Pancreas (tissue), 10 donors: ENCODE measurements around the gene AGAP9. TPM values are rescaled to one million over a fixed set of nuclear protein-coding genes. Genes with fewer than 3 reads are reported as not detected.
"Not testable (repeated sequence)": the region's sequence is repeated elsewhere in the genome, so short reads cannot be mapped to it uniquely, and the experiment has no call there.

Experiments
- ATAC-seq, 4 donors: fragments of 200-7000 bp; cut with Tn5 transposase; one replicate each; pipeline versions ENCODE4 v1.8.0 to v1.9.1; 2020; ENCODE audit warnings: mild to moderate bottlenecking in 4 of 4, moderate library complexity in 4 of 4
- DNase-seq, 6 donors: peaks; one replicate each; pipeline ENCODE4 v3.0.0-alpha.2; 2020
- FAIRE-seq: peaks from 2 replicates; lab custom pipeline; 2012; peaks lifted over from hg19 to GRCh38; lab: Jason Lieb, UNC
- H3K27ac ChIP-seq, 4 donors: fragments of 200-600 bp; sonication (generic); 1 replicate in 3 of 4; 2 replicates in 1 of 4; pipeline versions ENCODE4 v1.5.0 to v1.8.0; 2020
- H3K27me3 ChIP-seq, 4 donors: fragments of 200-600 bp; one replicate each; pipeline ENCODE4 v1.8.0; 2021
- H3K36me3 ChIP-seq, 3 donors: fragments of 200-600 bp; sonication (generic) in 1 of 3; one replicate each; pipeline versions ENCODE4 v1.5.0 to v1.8.0; 2020 to 2021
- H3K4me1 ChIP-seq, 3 donors: fragments of 200-600 bp; one replicate each; pipeline ENCODE4 v1.8.0; 2021
- H3K4me3 ChIP-seq, 4 donors: fragments of 200-600 bp; sonication (generic) in 2 of 4; one replicate each; pipeline versions ENCODE4 v1.5.0 to v1.8.0; 2020 to 2021
- H3K9me3 ChIP-seq, 4 donors: fragments of 200-600 bp; one replicate each; pipeline ENCODE4 v1.8.0; 2021
- WGBS, 2 donors: extraction: QIAGEN DNeasy Blood & Tissue Kit; methylation state at CpG; one replicate each; pipeline ENCODE4 v1.1.7; 2013; 5-methylcytosine and 5-hydroxymethylcytosine counted together
- intact Hi-C, 3 donors: fragments of 100-400 bp; cut with DNase I; formaldehyde crosslinking; loops; one replicate each; pipeline versions ENCODE4 v1.11.1 to v1.14.2; 2022
- polyA plus RNA-seq, 2 donors: library from polyadenylated mRNA; stranded (reverse); fragments of 200-250 nt; gene quantifications; one replicate each; pipeline ENCODE4 v1.2.3, GENCODE V29; 2013
- total RNA-seq, 6 donors: library from RNA; stranded (reverse); fragmentation: NEBNext Ultra II Directional in 4 of 6; extraction: Animal tissue kit (Norgen Biotek cat#: 25700) in 4 of 6; gene quantifications; one replicate each; pipeline versions ENCODE4 v1.2.1 to v1.2.4, GENCODE V29; 2021 to 2023
- donor health status: healthy with polysubstance abuse.
- donor health status: DM: no; HTN: no; CAD: no; lungs with moderate emphysema.
- donor health status: DM: no; HTN: no; CAD: no.
- donor health status: control.
- donor health status: control.
- donor health status: Bipolar disorder and iron deficiency.
- donor health status: DM: yes; HTN: yes; CAD: no.
- donor health status: DM: no; HTN: no; CAD: no.
- donor health status: DM: no; HTN: no; CAD: no.
- donor health status: DM: yes; HTN: yes; CAD: no.

The AGAP9 gene
- total and polyA plus RNA-seq, 8 donors = 3.8 to 35.7 (median 8.6) TPM

DNA sequence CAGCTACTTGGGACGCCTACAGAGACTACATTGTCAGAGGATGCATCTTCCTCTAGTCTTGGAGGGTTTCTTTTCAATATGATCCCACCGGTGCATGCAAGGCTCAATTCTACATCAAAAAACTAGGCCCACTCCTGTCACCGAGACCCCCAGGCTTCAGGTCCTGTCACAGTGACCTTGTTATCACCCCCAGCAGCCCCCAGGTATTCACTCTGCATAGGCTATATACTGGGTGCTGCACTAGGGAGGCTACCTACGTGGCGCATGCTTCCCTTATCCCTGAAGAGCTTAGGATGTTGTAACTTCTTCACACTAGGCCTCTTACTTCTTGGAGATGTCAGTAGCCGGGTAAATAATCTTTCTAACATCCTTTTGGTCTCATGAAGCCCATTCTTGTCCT is 31.1 kb upstream of the AGAP9 start:
- H3K4me1 ChIP-seq, H3K36me3 ChIP-seq, intact Hi-C loops, H3K9me3 ChIP-seq, H3K4me3 ChIP-seq, FAIRE-seq, H3K27me3 ChIP-seq, ATAC-seq, H3K27ac ChIP-seq: not testable (repeated sequence)
- DNase-seq = peak in 1 of 6 donors; percentile 6
- WGBS, 2 donors = 90 to 91% methylated on average over 5 of the region's 6 CpGs

GRCh38 chr10:47553860-47554247 is 30.4 kb upstream of the AGAP9 start:
- intact Hi-C loops, FAIRE-seq, H3K27me3 ChIP-seq, H3K9me3 ChIP-seq, H3K4me1 ChIP-seq, H3K36me3 ChIP-seq: not testable (repeated sequence)
- H3K27ac ChIP-seq = peak overlapping the region in 3 of 4 donors; percentile 39 to 89 (median 70)
- peak in 1 of 6 donors; percentile 7 for DNase-seq
- WGBS, 2 donors = 13 to 30% methylated on average over 9 to 15 of the region's 17 CpGs
- peak in 1 of 4 donors; percentile 8 for ATAC-seq
- H3K4me3 ChIP-seq = peak overlapping the region in 3 of 4 donors; percentile 27 to 64 (median 54)

- H3K36me3 ChIP-seq, intact Hi-C loops, FAIRE-seq, H3K4me1 ChIP-seq, H3K9me3 ChIP-seq, H3K27me3 ChIP-seq: not testable (repeated sequence)
- H3K27ac ChIP-seq = peak overlapping the region; percentile 39 to 89 (median 68)
- DNase-seq = peak; percentile 81 to 94 (median 88)
- 0 to 1% methylated on average over 32 to 45 of the region's 60 CpGs for WGBS, 2 donors
- peak; percentile 87 to 95 (median 91) for ATAC-seq
- peak overlapping the region; percentile 27 to 65 (median 59) for H3K4me3 ChIP-seq
These were observed 29.9 kb upstream of the AGAP9 start for GRCh38 chr10:47553214-47553859.

- FAIRE-seq, H3K27me3 ChIP-seq, intact Hi-C loops, H3K4me1 ChIP-seq, H3K36me3 ChIP-seq, H3K9me3 ChIP-seq: not testable (repeated sequence)
- Histone ChIP-seq H3K4me3 (peak overlapping the region; percentile 27 to 65 (median 59)), H3K27ac (peak overlapping the region; percentile 39 to 89 (median 68))
- WGBS, 2 donors = 4 to 5% methylated on average over 7 of the region's 7 CpGs
- peak; percentile 59 to 84 (median 74) for ATAC-seq
- peak in 3 of 6 donors; percentile 18 to 48 (median 43) for DNase-seq
These were observed 29.3 kb upstream of the AGAP9 start for GRCh38 chr10:47552719-47553118.

DNA sequence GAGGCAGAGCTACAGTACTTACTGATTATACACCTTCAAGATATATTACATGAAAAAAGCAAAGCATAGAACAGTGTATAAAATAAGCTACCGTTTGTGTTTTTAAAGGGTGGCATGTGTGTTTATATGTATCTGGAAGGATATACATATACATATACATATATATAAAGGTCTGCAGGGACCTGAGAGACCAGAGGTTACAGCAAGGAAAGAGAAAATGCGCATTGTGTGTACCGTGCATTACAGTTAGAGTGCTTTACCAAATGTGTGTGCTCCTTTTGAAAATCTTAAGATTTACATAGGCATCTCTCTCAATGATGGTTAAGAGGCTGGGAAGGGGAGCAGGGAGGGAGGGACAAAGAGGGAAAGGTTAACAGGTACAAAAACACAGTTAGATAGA is 23.8 kb upstream of the AGAP9 start:
- 62 to 71% methylated on average over 1 of the region's 3 CpGs for WGBS, 2 donors
- H3K4me1 ChIP-seq, DNase-seq, FAIRE-seq, H3K4me3 ChIP-seq, H3K27ac ChIP-seq, H3K27me3 ChIP-seq, intact Hi-C loops, H3K9me3 ChIP-seq, ATAC-seq, H3K36me3 ChIP-seq: not testable (repeated sequence)

- 17 to 74% methylated on average over 1 to 2 of the region's 3 CpGs for WGBS, 2 donors
- intact Hi-C loops = not testable (repeated sequence)
These were observed 13.0 kb upstream of the AGAP9 start for GRCh38 chr10:47536430-47536829.

DNA sequence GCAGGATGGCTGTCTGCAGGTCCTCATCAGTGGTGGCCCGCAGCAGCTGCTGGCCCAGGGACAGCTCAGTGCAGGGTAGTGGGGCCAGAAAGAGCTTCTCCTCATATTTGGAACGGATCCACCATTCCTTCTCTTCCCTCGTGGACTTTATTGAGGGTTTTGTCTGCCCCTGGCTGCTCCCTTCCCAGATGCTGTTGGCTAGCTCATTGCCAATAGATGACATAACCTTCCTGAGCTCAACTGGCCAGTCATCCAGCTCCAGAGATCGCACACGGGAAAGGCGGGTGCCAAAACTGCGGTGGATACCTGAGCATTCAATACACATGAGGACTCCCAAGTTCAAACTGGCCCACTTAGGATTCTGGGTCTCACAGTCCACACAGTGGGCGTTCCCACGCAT is 21.1 kb downstream of the AGAP9 start:
- H3K36me3 ChIP-seq, intact Hi-C loops, H3K27me3 ChIP-seq, H3K27ac ChIP-seq, H3K9me3 ChIP-seq, FAIRE-seq, ATAC-seq, H3K4me3 ChIP-seq, H3K4me1 ChIP-seq: not testable (repeated sequence)
- WGBS, 2 donors = 86 to 87% methylated on average over 5 to 9 of the region's 9 CpGs
- peak in 1 of 6 donors; percentile 5 for DNase-seq

More at GRCh38 chr10:47536430-47536829, 13.0 kb upstream of the AGAP9 start:
- FAIRE-seq, DNase-seq, ATAC-seq, H3K36me3 ChIP-seq, H3K4me1 ChIP-seq, H3K27me3 ChIP-seq, H3K4me3 ChIP-seq, H3K9me3 ChIP-seq, H3K27ac ChIP-seq: not testable (repeated sequence)

DNA sequence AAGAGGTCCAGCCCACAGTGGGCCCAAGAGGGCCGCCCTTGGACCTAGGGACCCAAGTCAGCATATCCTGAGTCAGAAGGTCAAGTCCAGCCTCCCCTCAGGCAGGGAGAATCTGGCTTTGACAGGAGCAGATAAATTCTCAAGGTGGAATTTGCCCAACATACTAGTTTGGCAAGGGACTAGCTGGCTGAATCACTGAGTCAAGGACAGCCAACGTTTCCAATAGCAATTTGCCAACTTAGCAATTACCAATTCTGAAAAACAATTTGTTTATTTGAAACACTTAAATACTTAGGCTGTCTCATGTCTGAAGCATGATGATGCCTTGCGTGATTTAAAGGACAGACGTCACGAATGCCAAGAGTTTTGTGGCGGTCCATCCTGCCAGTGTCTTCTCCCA is 29.2 kb downstream of the AGAP9 start:
- FAIRE-seq, intact Hi-C loops, H3K4me1 ChIP-seq, H3K36me3 ChIP-seq, DNase-seq, ATAC-seq, H3K4me3 ChIP-seq, H3K27me3 ChIP-seq, H3K27ac ChIP-seq, H3K9me3 ChIP-seq: not testable (repeated sequence)
- 3 to 33% methylated on average over 1 of the region's 6 CpGs for WGBS, 2 donors

- 82 to 95% methylated on average over 2 to 7 of the region's 9 CpGs for WGBS, 2 donors
- not testable (repeated sequence) for DNase-seq
These were observed 31.8 kb downstream of the AGAP9 start, which contains the start of gene FAM25G for GRCh38 chr10:47491600-47491999. FAM25G (minus strand) TSS chr10:47491700; CDS start chr10:47491674, 26 bp downstream.

GRCh38 chr10:47489630-47490029 is 33.8 kb downstream of the AGAP9 start:
- H3K4me3 ChIP-seq, ATAC-seq, H3K9me3 ChIP-seq, H3K4me1 ChIP-seq, H3K36me3 ChIP-seq, intact Hi-C loops, FAIRE-seq, H3K27ac ChIP-seq, H3K27me3 ChIP-seq: not testable (repeated sequence)
- 91 to 100% methylated on average over 1 to 3 of the region's 7 CpGs for WGBS, 2 donors
- peak in 1 of 6 donors; percentile 30 for DNase-seq

More at GRCh38 chr10:47491600-47491999, 31.8 kb downstream of the AGAP9 start, which contains the start of gene FAM25G:
- H3K9me3 ChIP-seq, H3K4me3 ChIP-seq, H3K36me3 ChIP-seq, H3K27me3 ChIP-seq, intact Hi-C loops, FAIRE-seq, H3K4me1 ChIP-seq, H3K27ac ChIP-seq, ATAC-seq: not testable (repeated sequence)

- H3K9me3 ChIP-seq, H3K36me3 ChIP-seq, DNase-seq, intact Hi-C loops, H3K27me3 ChIP-seq, H3K27ac ChIP-seq, FAIRE-seq, H3K4me3 ChIP-seq, ATAC-seq, H3K4me1 ChIP-seq: not testable (repeated sequence)
- WGBS, 2 donors = 56 to 91% methylated on average over 1 to 2 of the region's 4 CpGs
These were observed 37.5 kb downstream of the AGAP9 start for GRCh38 chr10:47485943-47486342.

DNA sequence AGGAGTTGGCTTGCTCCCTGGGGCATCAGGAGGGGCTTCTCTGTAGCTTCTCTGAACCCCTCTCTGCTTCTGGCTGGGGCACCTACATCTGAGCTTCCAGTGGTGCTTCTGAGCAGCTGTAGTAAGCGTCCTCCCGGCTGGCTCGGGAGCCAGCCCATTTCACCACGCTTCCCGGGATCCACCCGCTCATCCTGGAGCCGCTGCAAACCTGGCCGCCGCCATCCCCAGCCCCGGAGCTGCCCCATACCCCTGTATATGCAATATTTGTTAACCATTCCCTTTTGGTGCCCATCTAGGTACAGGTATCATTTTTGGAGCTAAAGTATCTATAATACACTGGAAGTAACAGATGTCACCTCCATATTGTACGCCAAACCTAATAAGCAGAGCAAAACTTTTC is 38.7 kb downstream of the AGAP9 start:
- H3K27ac ChIP-seq, H3K4me3 ChIP-seq, ATAC-seq, H3K9me3 ChIP-seq, H3K4me1 ChIP-seq, H3K27me3 ChIP-seq, H3K36me3 ChIP-seq, intact Hi-C loops, FAIRE-seq: not testable (repeated sequence)
- 82 to 87% methylated on average over 10 to 11 of the region's 11 CpGs for WGBS, 2 donors
- DNase-seq = peak in 1 of 6 donors; percentile 11
